CD4-positive, alpha-beta T cell treated with Interleukin-4 for 1 hour (primary cell): ENCODE data around the gene CUBN.
A peak's percentile ranks its signal among the peaks of the same experiment; 100 is the strongest.

ENCODE experiments used
- DNase-seq, 2 donors: peaks; one replicate each; pipeline ENCODE4 v3.0.0-alpha.2; 2020 to 2022

CUBN gene

GRCh38 chr10:17101257-17101909 is 28.2 kb downstream of the CUBN start:
- no peak for DNase-seq

GRCh38 chr10:17100586-17100985 is 29.0 kb downstream of the CUBN start:
- DNase-seq, result no peak

GRCh38 chr10:17098012-17098411 is 31.6 kb downstream of the CUBN start:
- DNase-seq, result no peak

GRCh38 chr10:17094844-17095243 is 34.8 kb downstream of the CUBN start:
- no peak for DNase-seq

GRCh38 chr10:17092986-17093803 is 36.4 kb downstream of the CUBN start:
- DNase-seq, result no peak

- no peak for DNase-seq
Observed at GRCh38 chr10:17092216-17092944, 37.2 kb downstream of the CUBN start.

DNA sequence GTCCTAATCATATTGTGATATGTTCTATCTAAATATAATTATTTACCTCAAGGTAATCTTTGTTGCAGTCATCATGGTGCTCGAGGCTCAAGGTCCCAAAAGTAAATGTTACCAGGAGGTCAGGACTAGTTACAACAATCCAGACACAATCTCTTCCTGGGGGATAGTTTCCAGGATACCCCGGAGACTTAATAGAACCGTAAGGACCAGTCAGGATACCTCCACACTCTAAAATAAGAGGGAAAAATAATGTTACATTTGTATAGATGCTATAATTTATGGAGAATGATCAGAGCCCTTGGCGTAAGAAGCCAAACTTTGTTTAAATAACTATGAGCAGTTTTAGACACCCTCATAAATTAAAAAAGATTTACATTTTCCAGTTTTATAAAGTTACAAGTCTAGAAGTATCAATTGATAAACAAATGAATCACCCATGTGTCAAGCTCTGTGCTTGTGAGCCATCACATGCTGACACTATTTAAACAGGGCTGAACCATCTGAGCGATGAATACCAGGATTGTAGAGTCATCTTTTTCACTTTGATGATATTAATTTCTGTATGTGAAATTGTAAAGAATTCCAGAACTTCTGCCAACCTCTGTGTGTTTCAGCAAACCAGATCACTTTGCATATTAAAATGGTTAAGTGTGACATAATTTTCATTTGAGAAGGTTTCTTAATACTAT is 41.3 kb downstream of the CUBN start:
- DNase-seq, result no peak

DNA sequence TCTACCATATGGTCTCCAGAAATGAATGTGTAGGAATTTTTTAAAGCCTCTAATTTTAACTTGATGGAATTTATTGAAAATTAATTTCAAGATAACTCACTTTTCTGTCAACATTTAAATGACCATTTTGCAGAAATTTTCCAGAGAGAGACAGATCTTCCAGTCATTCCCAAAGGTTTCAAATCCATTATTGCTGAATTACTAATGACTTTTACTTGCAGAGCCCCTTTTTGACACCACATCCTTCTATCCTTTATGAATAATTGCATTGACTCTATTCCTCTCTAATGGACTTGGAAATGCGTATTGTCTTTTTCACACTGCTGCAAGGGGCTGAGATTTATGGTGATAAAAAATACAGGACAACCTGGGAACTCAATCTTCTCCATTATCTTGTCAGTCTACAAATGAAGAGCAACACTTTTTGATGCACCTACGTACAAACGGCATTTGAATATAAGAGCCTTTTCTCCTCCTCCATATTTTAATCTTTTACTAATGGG is 42.7 kb downstream of the CUBN start:
- DNase-seq, result no peak

GRCh38 chr10:17085011-17085725 is 44.4 kb downstream of the CUBN start:
- DNase-seq, result peak in 1 of 2 donors; percentile 5

GRCh38 chr10:17084258-17084657 is 45.4 kb downstream of the CUBN start:
- no peak for DNase-seq

DNA sequence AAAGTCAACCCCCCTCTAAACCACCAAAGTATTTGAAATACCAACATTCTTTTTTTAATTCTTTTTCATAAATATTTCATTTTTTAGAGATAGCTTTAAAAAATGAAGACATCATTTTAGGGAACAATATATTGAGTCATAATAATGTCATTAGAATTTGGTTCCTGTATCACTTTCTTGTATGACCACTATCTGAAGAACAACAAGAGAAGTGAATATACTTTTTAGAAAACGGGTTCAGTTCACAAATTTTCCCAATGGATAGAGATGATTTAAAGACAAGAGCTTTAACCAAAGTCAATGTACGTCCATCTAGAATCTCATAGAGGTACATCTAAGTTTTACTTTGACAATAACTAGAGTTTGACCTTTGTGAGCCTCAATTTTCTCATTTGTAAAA is 48.2 kb downstream of the CUBN start:
- no peak for DNase-seq

DNA sequence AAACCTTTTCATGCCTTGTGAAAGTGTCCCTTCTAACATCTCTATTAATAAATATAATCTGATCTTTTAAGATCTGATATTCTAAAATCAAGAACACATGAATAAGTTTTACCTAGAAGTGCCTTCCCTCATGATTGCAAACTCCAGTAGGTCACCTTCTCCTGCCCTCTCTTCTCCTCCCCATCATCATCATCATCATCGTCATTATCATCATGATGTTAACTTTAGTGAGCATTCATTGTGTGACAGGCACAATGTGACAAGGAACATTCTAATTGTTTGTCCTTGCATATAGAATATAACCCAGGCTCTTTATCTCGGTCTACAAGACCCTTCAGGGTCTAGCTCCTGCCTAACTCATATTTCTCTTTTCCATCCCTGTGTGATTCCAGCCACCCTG is 51.7 kb downstream of the CUBN start:
- DNase-seq, result no peak

DNA sequence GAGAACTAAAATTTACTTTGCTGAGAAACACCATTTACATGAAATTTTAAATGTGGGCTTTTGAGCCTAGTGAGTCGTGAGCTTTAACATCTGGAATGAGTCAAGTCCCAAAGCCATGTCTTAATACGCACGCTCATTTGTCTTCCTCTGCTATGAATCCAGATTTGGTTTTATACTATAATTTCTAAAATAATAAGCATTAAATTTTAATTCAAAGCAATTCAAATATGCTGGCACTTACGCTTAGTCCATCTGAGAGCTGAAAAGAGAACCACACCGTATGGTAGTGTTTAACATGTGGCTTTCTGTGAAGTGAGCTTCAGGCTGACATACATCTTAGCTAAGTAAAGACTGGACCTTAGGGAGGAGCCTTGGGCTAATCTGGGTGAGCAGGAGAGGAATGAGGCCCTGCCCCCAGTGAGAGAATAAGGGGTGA is 52.2 kb downstream of the CUBN start:
- no peak for DNase-seq

DNA sequence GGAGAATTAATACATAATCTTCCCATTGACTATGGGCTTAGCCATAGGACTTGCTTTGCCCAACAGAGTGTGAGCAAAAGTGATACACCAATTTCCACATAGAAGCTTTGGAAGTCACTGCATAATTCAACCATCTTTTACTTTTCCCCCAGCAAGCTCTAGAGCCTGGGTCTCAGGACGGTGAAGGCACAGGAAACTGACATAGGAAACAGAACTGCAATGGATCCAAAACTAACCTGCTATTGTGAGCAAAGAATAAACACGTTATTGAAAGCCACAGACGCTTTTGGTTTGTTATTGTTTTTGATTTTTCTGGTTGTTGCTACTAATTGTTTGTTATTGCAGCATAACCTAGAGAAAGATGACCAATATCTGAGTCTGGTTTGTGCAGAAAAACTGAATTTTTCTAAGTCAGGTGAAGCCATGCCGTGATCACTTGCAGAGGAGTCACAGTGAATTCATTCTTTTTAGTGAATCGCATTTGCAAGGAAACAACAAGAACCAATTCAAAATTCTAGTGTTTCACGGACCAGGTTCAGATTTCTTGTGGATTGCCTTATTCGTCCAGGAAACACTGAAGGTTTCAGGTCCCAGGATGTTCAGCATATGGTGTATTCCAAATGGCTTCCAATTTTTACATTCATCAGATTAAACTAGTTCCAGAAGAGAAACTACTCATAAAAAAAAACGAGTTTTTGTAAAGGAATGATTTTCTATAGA is 52.8 kb downstream of the CUBN start:
- no peak for DNase-seq

DNA sequence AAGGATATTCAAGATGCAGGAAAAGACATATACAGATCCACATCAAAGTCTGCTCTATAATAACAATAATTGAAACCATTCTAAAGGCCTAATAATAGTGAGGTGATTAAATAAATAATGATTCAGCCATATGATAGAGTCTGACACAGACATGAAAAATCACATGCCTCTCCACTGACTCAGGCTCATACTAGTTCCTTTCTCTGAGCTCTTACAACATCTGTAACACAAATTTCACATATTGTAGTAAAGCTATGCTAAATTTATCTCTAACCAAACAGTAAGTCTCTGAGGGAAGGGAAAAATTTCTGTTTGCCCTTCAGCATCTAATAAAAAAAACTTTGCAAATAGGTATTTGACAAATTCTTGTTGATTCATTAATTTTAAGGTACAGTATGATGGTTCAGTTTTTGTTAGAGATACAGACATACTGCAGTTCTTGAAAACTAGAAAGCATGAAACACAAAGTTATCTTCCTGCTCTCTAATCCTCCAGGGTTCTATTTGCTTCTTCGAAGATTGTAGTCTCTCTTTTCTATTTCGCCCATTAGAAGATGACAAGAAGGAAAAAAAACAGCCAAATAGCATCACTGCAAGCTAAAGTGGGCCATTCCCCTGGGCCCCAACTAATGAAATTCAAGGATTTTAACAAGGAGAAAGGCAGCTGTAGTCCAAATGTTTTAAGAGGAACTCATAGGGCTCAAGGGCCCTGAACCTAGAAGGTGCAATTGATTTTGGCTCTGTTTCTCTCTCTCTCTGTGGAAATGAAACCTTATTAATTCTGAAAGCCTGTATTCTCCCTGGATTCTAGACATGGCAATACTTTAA is 53.9 kb downstream of the CUBN start:
- no peak for DNase-seq

DNA sequence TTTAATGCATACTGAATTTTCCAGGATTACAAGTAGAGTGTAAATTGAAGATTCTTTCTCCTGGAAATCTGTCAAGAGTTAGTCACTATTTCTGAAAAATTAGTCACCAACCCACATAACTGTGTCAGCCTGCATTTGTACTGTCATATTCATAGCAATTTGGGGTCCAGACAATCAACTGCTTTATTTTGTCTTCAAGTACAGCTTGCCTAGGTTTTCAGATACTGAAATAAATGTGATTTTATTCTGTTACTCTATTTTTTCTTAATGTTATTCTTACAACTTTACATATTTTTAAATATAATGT is 55.1 kb downstream of the CUBN start:
- no peak for DNase-seq

DNA sequence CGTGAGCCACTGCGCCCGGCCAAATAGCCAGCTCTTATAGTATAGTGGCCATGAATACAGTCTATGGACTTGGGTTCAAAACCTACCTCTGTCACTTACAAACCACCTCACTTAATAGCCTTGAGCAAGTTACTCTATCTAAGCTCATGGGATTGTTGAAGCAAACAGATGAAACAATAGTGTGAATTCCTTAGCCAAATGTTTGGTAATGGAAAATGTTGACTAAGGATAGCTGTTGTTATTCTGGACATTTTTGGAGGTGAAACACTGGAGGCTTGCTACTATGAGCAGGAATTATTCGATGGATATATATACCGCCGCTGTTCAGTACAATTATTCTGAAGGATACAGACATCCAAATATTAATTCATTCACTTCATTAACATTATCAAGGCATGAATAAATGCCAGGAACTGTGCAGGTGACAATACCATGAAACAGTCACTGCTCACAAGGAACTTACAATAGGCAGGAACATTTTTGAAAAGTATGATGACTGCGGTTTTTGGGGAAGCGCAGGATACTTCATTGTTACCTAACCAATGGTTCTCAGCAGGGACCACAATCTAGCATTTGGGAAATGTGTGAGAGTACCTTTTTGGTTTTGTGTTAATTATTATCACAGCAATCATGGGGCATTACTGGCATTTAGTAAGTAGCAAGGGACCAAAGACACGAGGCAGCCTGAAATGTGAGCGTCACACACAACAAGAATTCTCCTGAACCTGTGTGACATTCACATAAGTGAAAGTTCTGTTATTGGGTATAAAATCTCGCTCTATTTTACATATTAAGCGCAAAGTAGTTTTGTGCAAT is 55.7 kb downstream of the CUBN start:
- DNase-seq, result no peak

DNA sequence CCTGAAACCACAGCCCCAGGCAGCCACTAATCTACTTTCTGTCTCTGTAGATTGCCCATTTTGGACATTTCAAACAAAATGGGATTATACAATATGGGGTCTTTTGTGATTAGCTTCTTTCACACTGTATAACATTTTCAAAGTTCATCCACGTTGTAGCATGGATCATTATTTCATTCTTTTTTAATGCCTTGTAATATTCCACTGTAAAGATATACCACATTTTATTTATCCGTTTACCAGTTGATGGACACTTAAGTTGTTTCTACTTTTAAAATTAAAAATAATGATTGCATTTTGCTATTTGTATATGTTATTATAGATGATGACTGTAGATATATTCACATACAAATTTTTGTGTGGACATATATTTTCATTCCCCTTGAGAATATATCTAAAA is 60.7 kb downstream of the CUBN start:
- no peak for DNase-seq

DNA sequence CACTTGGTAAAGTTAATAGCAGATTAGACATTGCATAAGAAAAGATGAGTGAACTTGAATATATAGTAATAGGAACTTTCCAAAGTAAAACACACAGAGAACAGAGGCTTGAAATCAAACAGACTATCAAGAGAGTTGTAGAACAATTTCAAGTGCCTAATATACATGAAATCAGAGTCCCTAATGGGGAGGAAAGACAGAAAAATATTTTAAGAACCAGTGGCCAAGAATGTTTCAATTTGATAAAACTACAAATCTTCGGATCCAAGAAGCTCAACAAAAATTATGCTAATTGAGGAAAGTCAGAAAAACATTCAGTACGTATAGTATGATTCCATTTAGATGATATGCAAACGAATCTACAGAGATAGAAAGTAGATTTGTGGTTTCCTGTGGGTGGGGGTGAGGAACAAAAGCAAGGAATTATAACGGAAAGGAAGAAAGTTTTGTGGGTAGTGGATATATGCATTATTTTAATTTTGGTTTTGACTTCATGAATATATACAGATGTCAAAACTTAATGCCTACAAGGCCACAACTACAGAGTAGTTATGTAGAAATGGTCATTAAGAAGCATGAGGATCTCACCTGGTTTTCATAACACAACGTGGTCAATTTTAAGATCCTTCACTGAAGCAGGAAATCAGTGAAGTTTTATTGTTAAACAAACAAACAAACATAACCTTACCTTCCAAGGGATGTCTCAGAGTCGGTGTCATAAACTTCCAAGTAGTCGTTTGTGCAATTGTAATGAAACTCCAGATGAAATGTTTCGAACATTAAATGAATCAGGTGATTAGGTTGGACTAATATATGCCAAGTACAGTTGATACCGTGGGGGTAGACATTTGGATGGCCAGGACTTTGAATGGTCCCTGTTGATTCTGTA is 62.0 kb downstream of the CUBN start:
- no peak for DNase-seq
